Stomach (tissue), 4 donors: Measurements from ENCODE around the gene HK1.

Experiments used
- EP300 ChIP-seq: sonication (generic); formaldehyde crosslinking; IDR thresholded peaks from one replicate; pipeline ENCODE4 v1.6.1; 2017; ENCODE audit warnings: antibody characterized with exemption
- POLR2A ChIP-seq, 4 donors: fragments of 450-650 bp; IDR thresholded peaks; one replicate each; pipeline ENCODE4 v1.6.1; 2016; ENCODE audit warnings: antibody characterized with exemption in 4 of 4, control low read depth in 2 of 4, mild to moderate bottlenecking in 1 of 4, moderate library complexity in 1 of 4
- POLR2AphosphoS5 ChIP-seq, 3 donors: sonication (generic); formaldehyde crosslinking; IDR thresholded peaks; one replicate each; pipeline ENCODE4 v1.6.1; 2016; ENCODE audit warnings: antibody characterized with exemption in 3 of 3
- TF ChIP-seq, protein P1 (sequence below), 7 experiments: fragments of 450-650 bp in 4 of 7; fragments of 200-600 bp in 3 of 7; sonication (generic) in 3 of 7; IDR thresholded peaks; one replicate each; pipeline ENCODE4 v1.5.1; 2016 to 2019; ENCODE audit warnings: antibody characterized with exemption in 7 of 7, control low read depth in 2 of 7, mild to moderate bottlenecking in 1 of 7

DNA sequence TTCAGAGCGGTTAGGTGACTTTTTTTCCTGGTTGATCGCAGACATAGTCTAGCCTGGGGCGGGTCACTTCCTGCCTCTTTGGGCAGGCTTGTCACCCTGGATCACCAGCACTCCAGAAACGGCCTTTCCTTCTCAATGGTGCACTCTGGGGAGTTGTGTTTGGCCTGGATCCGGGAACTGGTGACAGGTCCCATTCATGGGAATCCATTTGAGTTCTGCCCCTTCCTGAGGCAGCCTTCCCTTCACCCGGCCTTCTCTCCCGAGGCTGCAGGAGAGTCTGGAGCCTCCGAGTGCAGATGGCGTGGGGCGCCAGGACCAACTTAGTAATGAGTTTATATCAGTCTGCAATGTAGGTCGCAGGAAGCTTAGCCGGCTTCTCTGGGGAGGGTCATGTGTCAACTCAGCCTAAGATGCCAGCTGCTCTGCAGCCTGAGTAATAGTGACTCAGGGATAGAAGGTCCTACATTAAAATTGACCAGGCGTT is 84.2 kb downstream of the HK1 start:
- TF ChIP-seq POLR2AphosphoS5 (IDR thresholded peaks at IDR 0.05): peak in 1 of 3 donors; percentile 61
- TF ChIP-seq, protein P1, sequence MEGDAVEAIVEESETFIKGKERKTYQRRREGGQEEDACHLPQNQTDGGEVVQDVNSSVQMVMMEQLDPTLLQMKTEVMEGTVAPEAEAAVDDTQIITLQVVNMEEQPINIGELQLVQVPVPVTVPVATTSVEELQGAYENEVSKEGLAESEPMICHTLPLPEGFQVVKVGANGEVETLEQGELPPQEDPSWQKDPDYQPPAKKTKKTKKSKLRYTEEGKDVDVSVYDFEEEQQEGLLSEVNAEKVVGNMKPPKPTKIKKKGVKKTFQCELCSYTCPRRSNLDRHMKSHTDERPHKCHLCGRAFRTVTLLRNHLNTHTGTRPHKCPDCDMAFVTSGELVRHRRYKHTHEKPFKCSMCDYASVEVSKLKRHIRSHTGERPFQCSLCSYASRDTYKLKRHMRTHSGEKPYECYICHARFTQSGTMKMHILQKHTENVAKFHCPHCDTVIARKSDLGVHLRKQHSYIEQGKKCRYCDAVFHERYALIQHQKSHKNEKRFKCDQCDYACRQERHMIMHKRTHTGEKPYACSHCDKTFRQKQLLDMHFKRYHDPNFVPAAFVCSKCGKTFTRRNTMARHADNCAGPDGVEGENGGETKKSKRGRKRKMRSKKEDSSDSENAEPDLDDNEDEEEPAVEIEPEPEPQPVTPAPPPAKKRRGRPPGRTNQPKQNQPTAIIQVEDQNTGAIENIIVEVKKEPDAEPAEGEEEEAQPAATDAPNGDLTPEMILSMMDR (IDR thresholded peaks at IDR 0.05): no peak
- TF ChIP-seq POLR2A (IDR thresholded peaks at IDR 0.05): no peak
- TF ChIP-seq EP300: no peak
